Activated CD8-positive, alpha-beta T cell treated with anti-CD3 and anti-CD28 coated beads for 36 hours (primary cell): ENCODE results near the gene ACKR3. TPM values are rescaled to one million over a fixed set of nuclear protein-coding genes. Genes with fewer than 3 reads are reported as not detected.
A peak's percentile ranks its signal among the peaks of the same experiment; 100 is the strongest.

Source experiments
- ATAC-seq: fragments of 200-7000 bp; cut with Tn5 transposase; one replicate; pipeline ENCODE4 v1.10.0; 2021; ENCODE audit warnings: mild to moderate bottlenecking, moderate library complexity
- CTCF ChIA-PET: fragments of 350-600 bp; sonication (Branson Sonifier 250); formaldehyde crosslinking; loops from one replicate; lab custom pipeline; 2021; ENCODE audit warnings: antibody characterized with exemption; lab: Charles Lee
- POLR2A ChIA-PET: fragments of 350-600 bp; sonication (Branson Sonifier 250); formaldehyde crosslinking; loops from one replicate; lab custom pipeline; 2021; ENCODE audit warnings: antibody characterized with exemption; lab: Charles Lee
- DNase-seq: peaks from one replicate; pipeline ENCODE4 v3.0.0-alpha.2; 2020
- H3K27ac Mint-ChIP-seq: one replicate; pipeline ENCODE4 v1.8.0; 2021; ENCODE audit warnings: mild to moderate bottlenecking, mixed read lengths
- H3K27me3 Mint-ChIP-seq: one replicate; pipeline ENCODE4 v1.8.0; 2021; ENCODE audit warnings: mixed read lengths
- H3K36me3 Mint-ChIP-seq: one replicate; pipeline ENCODE4 v1.8.0; 2021; ENCODE audit warnings: low read depth, mixed read lengths
- H3K4me1 Mint-ChIP-seq: one replicate; pipeline ENCODE4 v1.8.0; 2021; ENCODE audit warnings: low read depth, mixed read lengths
- H3K4me3 Mint-ChIP-seq: one replicate; pipeline ENCODE4 v1.8.0; 2021; ENCODE audit warnings: mild to moderate bottlenecking, moderate library complexity, mixed read lengths
- H3K9me3 Mint-ChIP-seq: one replicate; pipeline ENCODE4 v1.8.0; 2021; ENCODE audit warnings: mixed read lengths
- CTCF ChIP-seq: fragments of 200-600 bp; IDR thresholded peaks from one replicate; pipeline ENCODE4 v1.8.0; 2022; ENCODE audit warnings: antibody characterized with exemption, mild to moderate bottlenecking
- intact Hi-C: fragments of 100-400 bp; cut with micrococcal nuclease; formaldehyde crosslinking; loops from one replicate; pipeline ENCODE4 v1.10.0; 2022
- total RNA-seq, 2 experiments: library from RNA; stranded (reverse); gene quantifications; one replicate each; pipeline ENCODE4 v1.2.3, GENCODE V29; 2021

ACKR3 gene
- total RNA-seq, 2 experiments from 2014 or later = 2.4 to 3.4 TPM

DNA sequence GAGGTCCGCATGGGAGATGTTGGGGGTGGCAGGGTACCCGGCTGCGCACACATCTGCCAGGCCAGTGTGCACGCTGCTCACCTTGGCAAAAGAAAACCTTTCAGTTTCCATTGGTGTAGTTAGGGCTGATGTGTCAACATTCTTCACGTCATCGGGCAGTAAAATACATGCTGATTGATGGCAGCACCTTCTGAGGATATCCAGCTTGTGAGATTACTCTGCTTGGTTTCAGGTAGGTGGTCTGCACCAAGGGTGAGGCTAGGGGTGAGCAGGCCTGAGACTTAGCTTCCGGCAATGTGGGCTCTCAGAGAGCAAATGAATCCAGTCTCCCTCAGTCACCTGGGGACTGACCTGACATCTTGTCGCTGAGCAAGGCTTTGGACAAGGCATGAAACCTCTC, 19.3 kb upstream of the ACKR3 start:
- Mint-ChIP-seq H3K27ac (peak overlapping the region; percentile 51), H3K9me3 (peaks cover 18% of the 10 kb centered on the region), H3K4me3 (no peak overlapping the region), H3K36me3 (peaks cover 23% of the 10 kb centered on the region), H3K4me1 (peaks cover 96% of the 10 kb centered on the region), H3K27me3 (no peaks in the 10 kb centered on the region)
- intact Hi-C loops = no loop called here
- ATAC-seq (no peak), DNase-seq (no peak)
- CTCF ChIA-PET = interaction anchor here (1.1 to 1.5 kb wide), 2 partner anchors 14 to 18 kb away, joined by 3 to 4 read pairs; no protein-coding TSS in a partner anchor
- no peak for TF ChIP-seq CTCF
- POLR2A ChIA-PET = no interaction called here

- Mint-ChIP-seq H3K27ac (no peak overlapping the region), H3K4me3 (no peak overlapping the region), H3K27me3 (no peaks in the 10 kb centered on the region), H3K4me1 (peaks cover 97% of the 10 kb centered on the region), H3K36me3 (peaks cover 24% of the 10 kb centered on the region), H3K9me3 (peaks cover 18% of the 10 kb centered on the region)
- ChIA-PET POLR2A (interaction anchor here (0.7 kb wide), 1 partner anchor 14 kb away, joined by 3 read pairs; no protein-coding TSS in a partner anchor), CTCF (interaction anchor here (1.1 to 1.5 kb wide), 2 partner anchors 15 to 18 kb away, joined by 3 to 4 read pairs; no protein-coding TSS in a partner anchor)
- peak; percentile 54 for DNase-seq
- intact Hi-C loops = no loop called here
- TF ChIP-seq CTCF = no peak
- ATAC-seq = no peak
These were observed 18.7 kb upstream of the ACKR3 start for GRCh38 chr2:236550701-236551465.

DNA sequence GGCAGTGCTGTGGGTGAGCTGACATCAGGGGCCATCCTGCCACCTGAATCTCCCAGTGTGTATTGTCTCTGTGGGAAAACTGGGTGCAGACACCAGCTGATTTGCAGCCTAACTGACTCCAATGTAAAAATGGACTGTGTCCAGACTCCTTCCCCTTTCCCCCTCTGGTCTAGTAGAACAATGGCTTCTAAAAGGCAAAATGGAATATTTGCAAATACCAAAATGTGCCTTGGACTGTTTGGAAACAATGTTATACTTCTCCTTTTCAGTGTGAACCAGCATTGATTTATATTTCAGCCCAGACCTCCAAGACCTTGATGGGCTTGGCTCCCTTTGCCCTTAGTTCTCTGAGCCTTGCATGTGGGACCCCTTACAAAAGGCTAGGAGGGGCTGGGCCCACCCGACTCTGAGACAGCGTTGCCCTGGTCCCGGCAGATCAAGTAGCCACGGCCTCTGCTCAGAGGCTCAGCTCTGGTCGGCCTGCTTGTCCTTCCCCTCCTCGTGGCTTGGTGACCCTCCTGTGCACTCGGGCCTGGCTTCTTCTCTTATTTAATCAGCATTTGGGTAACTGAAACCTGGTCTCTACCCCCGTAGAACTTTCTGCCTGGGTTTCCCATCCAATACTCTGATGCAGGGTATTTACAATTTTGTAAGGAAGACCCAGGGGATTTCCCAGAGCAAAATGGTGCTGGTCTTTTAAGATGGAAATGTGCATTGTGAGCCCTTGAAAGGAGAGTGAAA, 18.0 kb upstream of the ACKR3 start:
- TF ChIP-seq CTCF = no peak
- ChIA-PET POLR2A (interaction anchor here (0.7 kb wide), 1 partner anchor 15 kb away, joined by 3 read pairs; no protein-coding TSS in a partner anchor), CTCF (interaction anchor here (1.5 kb wide), 1 partner anchor 16 kb away, joined by 4 read pairs; no protein-coding TSS in a partner anchor)
- intact Hi-C loops = no loop called here
- peak overlapping the region; percentile 71 for H3K27ac Mint-ChIP-seq
- H3K9me3 Mint-ChIP-seq = peaks cover 18% of the 10 kb centered on the region
- DNase-seq (no peak), ATAC-seq (peak; percentile 20)
- peaks cover 94% of the 10 kb centered on the region for H3K4me1 Mint-ChIP-seq
- peaks cover 25% of the 10 kb centered on the region for H3K36me3 Mint-ChIP-seq
- H3K4me3 Mint-ChIP-seq = no peak overlapping the region
- H3K27me3 Mint-ChIP-seq = no peaks in the 10 kb centered on the region

GRCh38 chr2:236552212-236552542, 17.4 kb upstream of the ACKR3 start:
- POLR2A ChIA-PET = no interaction called here
- no peak overlapping the region for H3K4me3 Mint-ChIP-seq
- DNase-seq (no peak), ATAC-seq (peak; percentile 31)
- peaks cover 25% of the 10 kb centered on the region for H3K36me3 Mint-ChIP-seq
- peak overlapping the region; percentile 71 for H3K27ac Mint-ChIP-seq
- H3K4me1 Mint-ChIP-seq = peaks cover 93% of the 10 kb centered on the region
- intact Hi-C loops = no loop called here
- H3K9me3 Mint-ChIP-seq = peaks cover 18% of the 10 kb centered on the region
- CTCF ChIA-PET = no interaction called here
- no peaks in the 10 kb centered on the region for H3K27me3 Mint-ChIP-seq
- TF ChIP-seq CTCF = no peak
